GM10266 (cell line): Measurements from ENCODE around the gene TBC1D30.

Experiments used
- DNase-seq: peaks from one replicate; pipeline ENCODE4 v3.0.0; 2012; ENCODE audit errors: extremely low spot score
- CTCF ChIP-seq: IDR thresholded peaks from 2 replicates; pipeline ENCODE4 v1.5.1; 2012; ENCODE audit warnings: mild to moderate bottlenecking, low read depth; ENCODE audit not compliant: control insufficient read depth, insufficient read depth; ENCODE audit errors: missing control alignments

The TBC1D30 gene

GRCh38 chr12:64923536-64923935 lies 99.1 kb downstream of the TBC1D30 start:
- DNase-seq = no peak
- TF ChIP-seq CTCF = no peak
